GM13977 (cell line): ENCODE results near the gene CHD6.

Source experiments
- DNase-seq: peaks from one replicate; pipeline ENCODE4 v3.0.0; 2012; ENCODE audit warnings: low spot score
- CTCF ChIP-seq: IDR thresholded peaks from 2 replicates; pipeline ENCODE4 v1.5.1; 2012; ENCODE audit warnings: mild to moderate bottlenecking, control low read depth; ENCODE audit not compliant: insufficient read depth; ENCODE audit errors: extremely low read depth, missing control alignments
- in situ Hi-C: fragments of 300-500 bp; cut with MboI; formaldehyde crosslinking; loops from one replicate; pipeline ENCODE4 v1.12.0; 2022; ENCODE audit warnings: low sequenced_read_pairs, low pct_unique_long_range_greater_than_20kb, mixed read lengths, inconsistent platforms; ENCODE audit not compliant: unreplicated experiment

The CHD6 gene

DNA sequence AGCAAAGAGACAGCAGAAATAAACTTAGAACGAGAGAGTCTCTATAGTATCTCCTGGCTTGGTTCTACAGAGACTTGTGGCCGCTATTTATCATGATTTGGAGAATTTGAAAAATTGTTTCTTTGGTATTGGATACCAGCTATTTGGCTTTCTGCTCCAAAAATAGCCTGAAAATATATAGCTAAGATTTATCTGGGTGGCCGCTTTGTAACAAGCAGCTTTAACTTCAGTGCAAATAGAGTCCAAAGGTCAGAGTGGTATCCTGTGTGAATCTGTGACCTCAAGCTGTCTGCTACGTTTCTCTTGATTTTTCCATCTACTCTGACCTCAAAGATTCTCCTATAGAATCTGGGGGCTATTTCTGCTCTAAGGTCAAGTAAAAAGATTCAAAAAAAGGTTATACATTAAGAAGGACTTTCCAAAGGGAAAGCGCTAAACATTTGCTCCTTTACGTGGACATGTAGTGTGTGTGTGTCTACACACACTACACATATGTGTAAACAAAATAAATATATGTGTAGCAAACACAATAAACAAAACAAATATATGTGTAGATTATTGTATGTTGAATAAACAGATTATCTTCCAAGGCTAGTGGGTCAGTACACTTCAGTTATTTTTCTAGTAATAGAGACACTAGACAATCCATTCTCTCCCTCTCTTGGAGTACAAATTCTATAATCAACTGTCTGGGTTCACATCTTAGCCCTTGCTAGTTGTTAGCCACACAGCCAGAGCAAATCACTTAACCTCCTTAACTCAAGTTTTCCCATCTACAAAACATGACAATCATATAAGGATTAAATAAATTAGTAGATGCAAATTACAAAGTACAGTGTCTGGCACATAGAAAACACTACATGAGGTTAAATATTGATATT lies 40.8 kb downstream of the CHD6 start:
- no peak for DNase-seq
- in situ Hi-C loops, result no loop called here
- TF ChIP-seq CTCF, result no peak

- DNase-seq, result no peak
- TF ChIP-seq CTCF, result no peak
- in situ Hi-C loops, result no loop called here
These were observed 42.8 kb downstream of the CHD6 start for GRCh38 chr20:41575412-41575811.

DNA sequence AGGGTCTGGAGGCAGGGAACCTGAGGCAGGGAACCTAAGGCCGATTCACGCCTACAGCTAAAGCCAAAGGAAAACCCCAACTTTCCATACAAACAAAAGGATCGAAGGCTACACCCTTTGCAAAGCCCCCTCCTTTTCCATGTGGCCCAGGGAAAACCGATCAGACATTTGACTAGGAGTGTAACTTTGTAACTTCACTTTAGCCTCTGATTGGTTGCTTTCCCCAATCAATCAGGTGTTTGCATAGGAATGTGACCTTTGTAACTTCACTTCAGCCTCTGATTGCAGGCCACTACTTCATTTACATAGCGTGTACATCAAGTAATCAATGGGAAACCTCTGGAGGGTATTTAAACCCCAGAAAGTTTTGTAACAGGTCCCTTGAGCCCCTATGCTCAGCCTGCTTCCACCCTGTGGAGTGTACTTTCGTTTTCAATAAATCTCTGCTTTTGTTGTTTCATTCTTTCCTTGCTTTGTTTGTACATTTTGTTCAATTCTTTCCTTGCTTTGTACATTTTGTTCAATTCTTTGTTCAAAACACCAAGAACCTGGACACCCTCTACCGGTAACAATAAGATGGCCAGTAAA lies 43.3 kb downstream of the CHD6 start:
- DNase-seq, result no peak
- TF ChIP-seq CTCF, result no peak
- in situ Hi-C loops, result no loop called here

DNA sequence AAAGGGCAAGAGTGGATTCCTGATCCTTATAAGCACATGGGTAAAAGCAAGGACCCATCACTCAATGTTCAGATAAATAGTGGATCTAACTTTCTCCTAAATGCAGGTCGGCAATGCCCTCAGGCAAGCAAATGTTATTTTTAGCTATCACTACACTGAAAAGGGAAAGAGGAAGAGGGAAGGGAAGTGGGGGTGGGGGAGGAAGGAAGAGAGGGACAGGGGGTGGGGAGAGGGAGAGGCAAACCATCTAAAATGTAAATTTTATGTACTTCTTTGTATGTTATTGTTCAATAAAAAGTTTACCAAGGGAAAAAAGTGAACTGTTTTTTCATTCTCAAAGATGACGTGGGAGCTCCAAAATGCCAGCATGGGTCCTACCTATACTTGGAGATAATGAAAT lies 44.2 kb downstream of the CHD6 start:
- no peak for DNase-seq
- in situ Hi-C loops, result no loop called here
- no peak for TF ChIP-seq CTCF

DNA sequence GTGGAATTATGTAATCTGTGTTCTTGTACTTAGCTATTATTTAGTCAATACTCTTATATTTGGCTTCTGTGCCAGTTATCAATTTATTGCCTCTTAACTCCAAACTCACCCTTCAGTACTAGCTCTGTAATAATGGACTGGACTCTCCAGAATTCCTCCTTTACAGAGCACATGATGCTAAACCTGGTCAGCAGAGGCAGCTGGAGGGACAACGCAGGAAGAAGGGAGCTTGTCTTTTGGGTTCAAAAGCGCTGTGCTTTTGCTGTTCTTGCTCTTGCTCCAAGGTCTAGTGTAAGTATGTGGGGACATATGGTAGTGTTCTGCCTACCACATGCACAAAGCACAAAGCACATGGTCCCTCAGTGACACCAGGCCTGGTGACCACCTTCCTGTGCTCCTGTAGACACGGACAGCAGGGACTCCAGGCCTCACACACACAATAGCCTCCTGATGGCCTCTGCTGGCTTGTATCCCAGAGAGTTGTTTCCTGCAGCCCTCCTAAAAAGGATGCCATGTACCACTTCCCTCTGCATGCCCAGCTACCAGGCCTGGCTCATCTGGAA lies 46.1 kb downstream of the CHD6 start:
- in situ Hi-C loops, result no loop called here
- DNase-seq, result no peak
- TF ChIP-seq CTCF, result no peak

- in situ Hi-C loops, result no loop called here
- no peak for DNase-seq
- no peak for TF ChIP-seq CTCF
These were observed 47.2 kb downstream of the CHD6 start for GRCh38 chr20:41571006-41571405.
